GM21576 (cell line): ENCODE data around the gene TEX51.

Experiments used
- ATAC-seq: cut with Tn5 transposase; IDR thresholded peaks from one replicate; pipeline ENCODE4 v1.9.1; 2021; ENCODE audit warnings: mild to moderate bottlenecking, moderate library complexity; ENCODE audit not compliant: unreplicated experiment

TEX51 gene

GRCh38 chr2:126946318-126947102 lies 47.8 kb downstream of the TEX51 start:
- ATAC-seq: no peak

- ATAC-seq: no peak
These were observed 48.4 kb downstream of the TEX51 start for GRCh38 chr2:126947103-126947429.

- ATAC-seq: no peak
These were observed 51.1 kb downstream of the TEX51 start for GRCh38 chr2:126949775-126950174.

DNA sequence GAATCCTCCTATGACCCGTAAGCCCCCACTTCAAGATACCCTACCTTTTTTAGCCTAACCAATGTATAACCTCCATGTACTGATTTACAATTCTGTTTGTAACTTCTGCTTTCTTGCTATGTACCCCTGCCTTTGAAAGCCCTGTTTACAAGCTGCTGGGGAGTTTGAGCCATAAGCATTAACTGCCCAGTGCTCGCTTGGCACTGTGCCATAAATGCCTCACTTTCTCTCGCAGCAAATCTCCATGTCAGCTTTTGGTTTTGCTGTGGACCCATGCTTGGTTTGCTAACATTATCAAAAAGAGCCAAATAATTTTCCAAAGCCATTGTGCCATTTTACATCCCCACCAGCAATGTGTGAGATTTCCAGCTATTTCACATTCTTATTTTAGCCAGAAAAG lies 51.8 kb downstream of the TEX51 start:
- no peak for ATAC-seq
